Mucosa of stomach (tissue), 1 donor: ENCODE measurements around the gene SPTBN1.
"Not testable (repeated sequence)": the region's sequence is repeated elsewhere in the genome, so short reads cannot be mapped to it uniquely, and the experiment has no call there.

Experiments used
- H3K27me3 ChIP-seq: one replicate; pipeline ENCODE4 v1.7.0; 2013; ENCODE audit warnings: mild to moderate bottlenecking, low read length; ENCODE audit not compliant: control insufficient read depth, insufficient read depth
- H3K36me3 ChIP-seq: one replicate; pipeline ENCODE4 v1.7.0; 2013; ENCODE audit warnings: low read length; ENCODE audit not compliant: control insufficient read depth, insufficient read depth
- H3K4me1 ChIP-seq: one replicate; pipeline ENCODE4 v1.7.0; 2013; ENCODE audit warnings: mild to moderate bottlenecking, low read length; ENCODE audit not compliant: control insufficient read depth, insufficient read depth
- H3K4me3 ChIP-seq: one replicate; pipeline ENCODE4 v1.7.0; 2013; ENCODE audit warnings: low read length
- H3K9ac ChIP-seq: one replicate; pipeline ENCODE4 v1.7.0; 2013; ENCODE audit warnings: mild to moderate bottlenecking, low read length, moderate library complexity
- H3K9me3 ChIP-seq: one replicate; pipeline ENCODE4 v1.7.0; 2013; ENCODE audit warnings: mild to moderate bottlenecking, low read length, moderate library complexity; ENCODE audit not compliant: control insufficient read depth
- donor health status: Pancreatic carcinoma.

Gene SPTBN1

DNA sequence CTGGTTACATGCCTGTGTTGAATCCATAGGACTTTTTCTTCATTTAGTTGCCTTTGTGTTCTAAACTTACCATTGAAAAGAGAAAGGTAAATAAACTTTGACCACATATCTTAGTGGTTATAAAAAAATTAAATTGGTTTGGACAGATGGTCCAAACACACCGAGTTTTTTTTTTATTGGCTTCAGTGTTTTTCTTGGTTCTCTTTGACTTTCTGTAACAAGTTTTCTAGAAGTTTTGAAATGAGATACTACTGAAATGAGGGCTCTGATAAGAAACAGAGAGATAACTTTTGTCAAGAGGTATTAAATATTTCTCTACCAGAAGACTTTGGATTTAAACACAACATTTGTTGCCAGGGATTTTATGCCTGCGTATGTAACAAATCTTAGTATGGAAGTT is 20.7 kb downstream of the SPTBN1 start:
- H3K27me3 ChIP-seq, result no peaks in the 10 kb centered on the region
- H3K9me3 ChIP-seq, result no peaks in the 10 kb centered on the region
- H3K4me1 ChIP-seq, result no peaks in the 10 kb centered on the region
- no peaks in the 10 kb centered on the region for H3K36me3 ChIP-seq
- no peak overlapping the region for H3K9ac ChIP-seq
- H3K4me3 ChIP-seq, result no peak overlapping the region

DNA sequence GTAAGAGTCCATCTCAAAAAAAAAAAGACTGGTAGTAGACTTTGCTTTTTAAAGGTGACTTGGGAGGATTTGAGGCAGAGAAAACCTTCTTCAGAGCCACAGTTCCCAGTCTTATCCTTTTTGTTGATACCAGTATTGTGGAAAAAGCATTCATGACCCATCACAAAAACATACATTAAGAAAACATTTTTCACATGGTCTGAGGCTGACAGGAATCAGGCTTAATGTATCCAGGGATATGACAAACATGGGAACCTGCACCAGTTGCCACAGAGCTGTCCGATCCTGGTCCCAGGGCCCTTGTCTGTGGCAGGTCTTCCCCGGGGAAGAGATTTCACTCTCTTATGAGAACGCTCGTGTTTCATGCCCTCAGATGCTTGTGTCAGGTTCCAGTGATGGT is 21.8 kb downstream of the SPTBN1 start:
- Histone ChIP-seq H3K36me3 (no peaks in the 10 kb centered on the region), H3K9ac (no peak overlapping the region), H3K4me3 (no peak overlapping the region), H3K9me3 (no peaks in the 10 kb centered on the region), H3K27me3 (no peaks in the 10 kb centered on the region), H3K4me1 (no peaks in the 10 kb centered on the region)

DNA sequence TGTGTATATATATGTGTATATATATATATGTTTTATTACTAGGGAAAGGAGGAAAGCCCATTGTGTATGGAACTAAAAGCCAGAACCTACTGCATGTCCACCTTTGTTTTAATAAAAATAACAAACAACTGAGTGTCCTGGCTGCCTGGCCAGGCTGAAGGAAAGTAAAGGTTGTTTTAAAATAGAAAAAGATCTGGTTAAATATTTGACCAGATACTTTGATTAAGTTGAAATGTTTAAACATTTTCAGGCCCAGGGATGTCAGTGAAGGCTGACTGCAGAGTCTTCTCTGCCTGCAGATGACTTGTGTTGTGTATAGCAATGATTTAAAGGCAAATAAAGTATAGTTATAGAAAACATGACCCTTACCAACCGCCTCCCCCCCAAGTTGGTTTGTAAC is 22.8 kb downstream of the SPTBN1 start:
- no peaks in the 10 kb centered on the region for H3K4me1 ChIP-seq
- H3K4me3 ChIP-seq, result no peak overlapping the region
- H3K9me3 ChIP-seq, result no peaks in the 10 kb centered on the region
- no peaks in the 10 kb centered on the region for H3K27me3 ChIP-seq
- no peak overlapping the region for H3K9ac ChIP-seq
- no peaks in the 10 kb centered on the region for H3K36me3 ChIP-seq

DNA sequence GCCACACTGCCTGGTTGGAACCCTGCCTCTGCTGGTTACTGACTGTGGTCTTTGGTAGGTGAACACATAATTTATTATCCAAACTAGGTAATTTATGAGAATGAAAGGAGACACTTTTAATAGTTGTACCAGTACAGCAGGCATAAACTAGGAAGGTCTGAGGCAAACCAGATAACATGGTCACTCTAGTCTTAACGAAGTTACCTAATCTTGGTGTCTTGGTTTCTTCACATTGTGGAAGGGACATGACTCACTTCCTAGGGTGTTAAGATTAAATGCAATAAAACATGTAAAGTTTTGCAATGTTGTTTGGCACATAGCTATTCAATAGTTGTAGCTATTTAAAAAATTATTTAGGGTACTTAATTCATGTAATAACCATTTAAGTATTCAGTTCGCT is 23.3 kb downstream of the SPTBN1 start:
- Histone ChIP-seq H3K9ac (no peak overlapping the region), H3K27me3 (no peaks in the 10 kb centered on the region), H3K4me3 (no peak overlapping the region), H3K9me3 (no peaks in the 10 kb centered on the region), H3K36me3 (no peaks in the 10 kb centered on the region), H3K4me1 (peaks cover 2% of the 10 kb centered on the region)

DNA sequence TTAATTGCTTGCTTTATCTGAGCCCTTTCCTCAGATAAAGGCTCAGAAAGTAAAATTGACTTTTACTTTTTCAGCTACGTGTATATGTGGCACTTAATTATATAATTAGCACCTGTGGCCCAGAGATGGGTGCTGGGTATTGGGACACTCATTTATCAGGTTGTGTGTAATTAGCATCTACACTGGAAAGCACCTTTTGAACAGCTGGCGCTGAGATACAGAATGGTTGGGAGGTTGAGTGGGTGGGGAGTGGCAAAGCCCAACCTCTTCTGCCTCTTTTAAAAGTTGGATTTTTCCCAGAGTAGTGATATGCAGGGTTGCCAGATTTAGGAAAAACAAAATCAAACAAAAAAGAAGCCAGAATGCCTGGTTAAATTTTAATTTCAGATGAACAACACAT is 23.9 kb downstream of the SPTBN1 start:
- H3K4me1 ChIP-seq, result peaks cover 4% of the 10 kb centered on the region
- H3K36me3 ChIP-seq, result no peaks in the 10 kb centered on the region
- H3K9ac ChIP-seq, result no peak overlapping the region
- H3K9me3 ChIP-seq, result no peaks in the 10 kb centered on the region
- no peak overlapping the region for H3K4me3 ChIP-seq
- H3K27me3 ChIP-seq, result no peaks in the 10 kb centered on the region

DNA sequence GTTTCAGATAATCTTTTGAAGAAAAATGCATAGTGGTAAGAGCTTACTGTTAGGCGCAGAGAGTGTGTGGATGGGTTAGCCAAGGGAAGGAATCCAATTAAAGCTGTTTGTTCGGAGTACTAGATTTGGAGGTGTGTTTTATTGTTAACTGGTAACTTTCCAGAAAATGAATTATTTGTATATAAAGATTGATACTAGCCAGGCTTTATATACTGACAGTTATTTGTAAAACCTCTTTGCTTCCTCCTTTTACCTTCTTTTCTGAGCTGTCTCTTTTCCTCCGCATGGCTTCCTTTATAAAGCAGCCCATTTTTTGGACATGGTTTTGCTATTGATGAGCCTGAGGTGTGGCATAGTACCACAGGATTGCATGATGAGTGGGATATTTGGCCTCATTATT is 25.6 kb downstream of the SPTBN1 start:
- Histone ChIP-seq H3K27me3 (no peaks in the 10 kb centered on the region), H3K9me3 (no peaks in the 10 kb centered on the region), H3K4me3 (no peak overlapping the region), H3K36me3 (no peaks in the 10 kb centered on the region), H3K4me1 (peaks cover 4% of the 10 kb centered on the region), H3K9ac (no peak overlapping the region)

DNA sequence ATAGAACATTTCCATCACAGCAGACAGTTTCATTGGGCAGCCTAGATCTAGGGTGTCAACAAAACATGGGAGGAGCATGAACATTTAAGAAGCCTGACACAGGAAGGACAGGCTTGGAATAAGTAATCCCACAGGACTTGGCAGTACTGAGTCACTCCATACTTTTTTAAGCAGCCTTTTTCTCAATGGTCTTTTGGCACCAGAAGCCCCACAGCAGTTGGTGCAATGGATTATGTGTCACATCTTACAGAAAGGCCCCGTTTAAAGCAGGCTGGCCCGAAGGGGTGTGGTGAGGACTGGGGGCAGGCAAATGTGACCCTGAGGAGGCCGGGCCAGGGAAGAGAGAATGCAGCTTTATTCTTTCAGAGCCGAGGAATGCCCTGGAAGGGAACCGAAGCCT is 26.6 kb downstream of the SPTBN1 start:
- H3K4me3 ChIP-seq, result no peak overlapping the region
- H3K4me1 ChIP-seq, result peaks cover 4% of the 10 kb centered on the region
- H3K9ac ChIP-seq, result no peak overlapping the region

DNA sequence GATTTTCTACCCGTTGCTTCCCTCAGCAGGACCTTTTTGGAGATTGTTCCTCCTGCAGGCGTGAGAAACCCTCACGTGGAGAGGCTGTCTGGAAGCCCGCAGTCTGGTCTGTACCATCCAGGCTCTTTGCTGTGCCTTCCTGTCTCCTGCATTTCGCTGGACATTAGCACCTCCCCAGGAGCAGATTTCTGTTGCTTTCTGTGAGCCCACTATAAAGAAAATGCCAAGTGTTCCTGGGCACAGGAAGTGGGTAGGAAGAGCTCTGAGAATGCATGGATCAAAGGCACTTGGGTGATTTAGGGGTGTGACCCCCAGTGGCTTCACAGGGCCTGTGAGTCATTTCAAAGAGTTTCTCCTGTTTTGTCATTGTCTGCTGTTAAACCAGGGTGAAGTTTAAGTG is 27.3 kb downstream of the SPTBN1 start:
- Histone ChIP-seq H3K4me3 (no peak overlapping the region), H3K9ac (no peak overlapping the region), H3K36me3 (no peaks in the 10 kb centered on the region), H3K27me3 (no peaks in the 10 kb centered on the region), H3K9me3 (no peaks in the 10 kb centered on the region), H3K4me1 (peaks cover 4% of the 10 kb centered on the region)

More for the DNA sequence above, 26.6 kb downstream of the SPTBN1 start:
- no peaks in the 10 kb centered on the region for H3K9me3 ChIP-seq
- H3K27me3 ChIP-seq, result no peaks in the 10 kb centered on the region
- no peaks in the 10 kb centered on the region for H3K36me3 ChIP-seq

DNA sequence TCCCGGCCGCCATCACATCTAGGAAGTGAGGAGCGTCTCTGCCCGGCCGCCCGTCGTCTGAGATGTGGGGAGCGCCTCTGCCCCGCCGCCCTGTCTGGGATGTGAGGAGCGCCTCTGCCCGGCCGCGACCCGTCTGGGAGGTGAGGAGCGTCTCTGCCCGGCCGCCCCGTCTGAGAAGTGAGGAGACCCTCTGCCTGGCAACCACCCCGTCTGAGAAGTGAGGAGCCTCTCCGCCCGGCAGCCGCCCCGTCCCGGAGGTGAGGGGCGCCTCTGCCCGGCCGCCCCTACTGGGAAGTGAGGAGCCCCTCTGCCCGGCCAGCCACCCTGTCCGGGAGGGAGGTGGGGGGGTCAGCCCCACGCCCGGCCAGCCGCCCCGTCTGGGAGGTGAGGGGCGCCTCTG is 29.6 kb downstream of the SPTBN1 start:
- H3K9ac ChIP-seq, H3K27me3 ChIP-seq, H3K4me1 ChIP-seq, H3K36me3 ChIP-seq, H3K9me3 ChIP-seq, H3K4me3 ChIP-seq: not testable (repeated sequence)

DNA sequence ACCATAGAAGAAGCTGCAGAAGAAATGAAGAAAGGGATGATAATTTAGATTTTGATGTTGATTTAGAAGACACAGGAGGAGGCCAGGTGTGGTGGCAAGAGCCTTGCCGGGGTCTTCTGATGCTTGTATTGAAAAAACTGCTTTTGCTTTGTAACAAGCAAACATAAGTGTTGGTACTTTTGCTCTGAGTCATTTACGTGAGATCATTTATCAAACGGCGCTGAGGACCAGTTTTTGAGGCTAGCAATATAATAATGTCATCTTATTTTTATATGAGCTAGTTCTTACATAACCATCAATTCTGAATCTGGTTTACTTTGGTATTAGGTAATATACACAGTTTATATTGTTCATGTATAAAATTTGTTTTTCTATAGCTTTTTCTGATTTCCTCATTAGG is 30.6 kb downstream of the SPTBN1 start:
- H3K36me3 ChIP-seq, result no peaks in the 10 kb centered on the region
- H3K4me3 ChIP-seq, result no peak overlapping the region
- H3K9me3 ChIP-seq, result no peaks in the 10 kb centered on the region
- H3K4me1 ChIP-seq, result peaks cover 4% of the 10 kb centered on the region
- no peaks in the 10 kb centered on the region for H3K27me3 ChIP-seq
- no peak overlapping the region for H3K9ac ChIP-seq

DNA sequence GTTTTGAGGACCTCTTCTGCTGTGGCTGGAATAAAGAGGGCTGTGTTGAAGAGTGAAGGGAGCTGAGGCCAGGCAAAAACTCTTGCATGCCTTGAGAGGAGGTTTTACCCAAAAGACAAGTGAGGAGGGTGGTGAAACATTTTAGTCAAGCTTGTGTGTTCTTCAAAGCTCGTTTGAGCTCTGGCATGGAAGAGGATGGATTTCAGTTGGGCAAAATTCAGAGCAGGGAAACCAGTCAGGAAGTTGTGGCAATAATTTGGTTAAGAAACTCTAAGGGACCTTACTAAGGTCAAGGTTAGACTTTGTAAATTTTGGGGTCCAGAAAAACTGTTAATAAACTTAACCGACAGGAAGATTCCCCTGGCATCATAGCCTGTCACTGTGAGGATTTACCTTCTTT is 34.7 kb downstream of the SPTBN1 start:
- Histone ChIP-seq H3K9ac (no peak overlapping the region), H3K9me3 (no peaks in the 10 kb centered on the region), H3K36me3 (no peaks in the 10 kb centered on the region), H3K4me1 (no peaks in the 10 kb centered on the region), H3K27me3 (no peaks in the 10 kb centered on the region), H3K4me3 (no peak overlapping the region)

DNA sequence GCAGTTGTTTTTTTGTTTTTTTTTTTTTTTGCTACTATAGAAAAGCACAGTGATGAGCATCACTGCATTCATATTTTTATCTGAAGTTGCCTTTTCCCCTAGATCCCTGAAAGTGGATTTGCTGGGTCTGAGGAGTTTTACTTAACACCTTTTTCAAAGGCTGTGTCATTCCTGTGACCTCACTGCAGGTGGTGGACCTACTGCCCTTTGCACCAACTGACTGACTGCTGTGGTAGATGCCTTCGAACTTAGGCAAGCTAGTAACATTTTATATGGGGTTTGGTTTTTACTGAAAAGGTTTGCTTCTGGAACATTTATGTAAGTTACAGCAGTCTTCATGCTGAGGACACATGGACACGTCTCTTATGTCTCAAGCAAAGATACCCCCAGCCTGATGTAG is 36.2 kb downstream of the SPTBN1 start:
- no peak overlapping the region for H3K9ac ChIP-seq
- H3K36me3 ChIP-seq, result no peaks in the 10 kb centered on the region
- no peaks in the 10 kb centered on the region for H3K4me1 ChIP-seq
- H3K4me3 ChIP-seq, result no peak overlapping the region
- no peaks in the 10 kb centered on the region for H3K9me3 ChIP-seq
- no peaks in the 10 kb centered on the region for H3K27me3 ChIP-seq

DNA sequence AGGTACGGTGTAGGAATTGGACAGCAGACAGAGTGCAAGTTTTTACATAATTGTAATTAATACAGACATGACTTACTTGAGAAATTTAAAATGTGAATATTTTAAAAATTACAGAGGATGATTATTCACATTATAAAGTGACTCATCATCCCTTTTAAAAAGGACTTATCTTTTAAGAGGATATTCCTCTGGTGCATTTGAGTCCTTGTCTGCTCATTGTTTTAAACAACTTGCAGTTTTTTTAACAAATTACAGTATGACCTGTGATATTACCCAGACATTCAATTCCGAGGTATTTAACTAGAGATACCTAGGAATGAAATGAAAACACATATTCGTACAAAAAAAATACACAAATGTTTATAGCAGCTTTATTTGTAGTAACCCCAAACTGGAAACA is 38.0 kb downstream of the SPTBN1 start:
- no peaks in the 10 kb centered on the region for H3K4me1 ChIP-seq

More for the DNA sequence above, 38.0 kb downstream of the SPTBN1 start:
- Histone ChIP-seq H3K9ac (no peak overlapping the region), H3K36me3 (no peaks in the 10 kb centered on the region), H3K4me3 (no peak overlapping the region), H3K9me3 (no peaks in the 10 kb centered on the region), H3K27me3 (no peaks in the 10 kb centered on the region)
